Thyroid gland (tissue), 4 donors: ENCODE measurements around the gene VOPP1.

ENCODE experiments used
- CTCF ChIP-seq, 6 experiments: fragments of 200-600 bp in 3 of 6; fragments of 450-650 bp in 3 of 6; sonication (generic) in 3 of 6; IDR thresholded peaks; one replicate each; pipeline ENCODE4 v1.5.1; 2016 to 2019; ENCODE audit warnings: antibody characterized with exemption in 6 of 6, mild to moderate bottlenecking in 2 of 6, inconsistent platforms in 1 of 6, moderate library complexity in 1 of 6
- POLR2A ChIP-seq, 2 donors: fragments of 450-650 bp; IDR thresholded peaks; one replicate each; pipeline ENCODE4 v1.6.1; 2017; ENCODE audit warnings: antibody characterized with exemption in 2 of 2, mild to moderate bottlenecking in 2 of 2, moderate library complexity in 1 of 2

GRCh38 chr7:55423277-55423711 lies 149.0 kb downstream of the VOPP1 start:
- no peak for TF ChIP-seq CTCF (IDR thresholded peaks at IDR 0.05)
- no peak for TF ChIP-seq POLR2A (IDR thresholded peaks at IDR 0.05)
